Lower lobe of right lung (tissue), 2 donors: ENCODE results near the gene AGER. TPM values are rescaled to one million over a fixed set of nuclear protein-coding genes. Genes with fewer than 3 reads are reported as not detected.

Experiments
- ATAC-seq, 2 donors: fragments of 200-7000 bp; cut with Tn5 transposase; one replicate each; pipeline ENCODE4 v1.9.1; 2020 to 2022; ENCODE audit warnings: mild to moderate bottlenecking in 2 of 2, moderate library complexity in 2 of 2
- DNase-seq: peaks from one replicate; pipeline ENCODE4 v3.0.0-alpha.2; 2020
- H3K27ac ChIP-seq: fragments of 200-600 bp; one replicate; pipeline ENCODE4 v1.8.0; 2022
- H3K27me3 ChIP-seq: fragments of 200-600 bp; one replicate; pipeline ENCODE4 v1.8.0; 2022; ENCODE audit warnings: low read depth
- H3K36me3 ChIP-seq: fragments of 200-600 bp; one replicate; pipeline ENCODE4 v1.8.0; 2022; ENCODE audit warnings: mild to moderate bottlenecking
- H3K4me1 ChIP-seq: fragments of 200-600 bp; one replicate; pipeline ENCODE4 v1.8.0; 2022
- H3K4me3 ChIP-seq: fragments of 200-600 bp; one replicate; pipeline ENCODE4 v1.8.0; 2022; ENCODE audit warnings: mild to moderate bottlenecking
- H3K9me3 ChIP-seq: fragments of 200-600 bp; one replicate; pipeline ENCODE4 v1.8.0; 2022
- intact Hi-C: fragments of 100-400 bp; cut with DNase I; formaldehyde crosslinking; loops from one replicate; pipeline ENCODE4 v1.11.0; 2022
- total RNA-seq: library from RNA; stranded (reverse); fragmentation: NEBNext Ultra II Directional; extraction: Animal tissue kit (Norgen Biotek cat#: 25700); gene quantifications from one replicate; pipeline ENCODE4 v1.2.1, GENCODE V29; 2021
- TF ChIP-seq, protein P1 (sequence below): fragments of 200-600 bp; IDR thresholded peaks from one replicate; pipeline ENCODE4 v1.8.0; 2022; ENCODE audit warnings: antibody characterized with exemption, mild to moderate bottlenecking
- donor health status: DM: no; HTN: yes; CAD: no; lungs with severe emphysema.

AGER gene
- total RNA-seq, 1 donor from 2014 or later, result 882 TPM

DNA sequence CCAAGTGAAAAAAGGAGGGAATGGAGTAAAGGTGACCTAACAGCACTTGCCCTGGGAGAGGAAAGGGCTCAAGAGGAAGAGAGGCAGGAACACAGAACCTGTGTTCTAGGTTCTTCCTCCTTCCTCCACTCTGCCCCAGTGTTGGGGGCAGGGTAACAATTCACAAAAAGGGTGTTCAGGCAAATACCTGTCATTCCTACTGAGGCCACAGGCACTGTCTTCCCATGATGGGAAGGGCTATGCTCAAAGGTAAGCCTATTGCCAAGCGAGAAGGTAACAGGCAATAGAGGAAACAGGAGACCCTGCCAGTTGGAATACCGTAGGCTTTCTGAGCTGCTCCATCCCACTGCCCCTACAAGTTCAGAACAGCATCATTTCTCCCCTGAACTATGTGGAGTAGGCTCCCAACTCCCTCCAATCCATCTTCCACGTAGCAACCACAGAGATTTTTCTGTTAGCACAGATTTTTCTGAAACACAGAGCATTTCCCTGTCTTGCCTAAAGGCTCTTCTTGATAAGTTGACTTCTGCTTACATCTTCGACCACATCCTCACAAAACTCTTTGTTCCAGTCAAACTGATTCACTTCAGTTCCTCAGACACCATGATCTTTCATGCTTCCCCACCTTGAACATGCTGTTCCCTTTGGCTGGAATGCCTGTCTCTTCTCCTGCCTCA is 10.9 kb downstream of the AGER start:
- H3K36me3 ChIP-seq, result peaks cover 26% of the 10 kb centered on the region
- intact Hi-C loops, result no loop called here
- ATAC-seq (no peak), DNase-seq (no peak)
- no peak overlapping the region for H3K27ac ChIP-seq
- no peaks in the 10 kb centered on the region for H3K9me3 ChIP-seq
- H3K4me1 ChIP-seq, result peaks cover 29% of the 10 kb centered on the region
- TF ChIP-seq, protein P1, sequence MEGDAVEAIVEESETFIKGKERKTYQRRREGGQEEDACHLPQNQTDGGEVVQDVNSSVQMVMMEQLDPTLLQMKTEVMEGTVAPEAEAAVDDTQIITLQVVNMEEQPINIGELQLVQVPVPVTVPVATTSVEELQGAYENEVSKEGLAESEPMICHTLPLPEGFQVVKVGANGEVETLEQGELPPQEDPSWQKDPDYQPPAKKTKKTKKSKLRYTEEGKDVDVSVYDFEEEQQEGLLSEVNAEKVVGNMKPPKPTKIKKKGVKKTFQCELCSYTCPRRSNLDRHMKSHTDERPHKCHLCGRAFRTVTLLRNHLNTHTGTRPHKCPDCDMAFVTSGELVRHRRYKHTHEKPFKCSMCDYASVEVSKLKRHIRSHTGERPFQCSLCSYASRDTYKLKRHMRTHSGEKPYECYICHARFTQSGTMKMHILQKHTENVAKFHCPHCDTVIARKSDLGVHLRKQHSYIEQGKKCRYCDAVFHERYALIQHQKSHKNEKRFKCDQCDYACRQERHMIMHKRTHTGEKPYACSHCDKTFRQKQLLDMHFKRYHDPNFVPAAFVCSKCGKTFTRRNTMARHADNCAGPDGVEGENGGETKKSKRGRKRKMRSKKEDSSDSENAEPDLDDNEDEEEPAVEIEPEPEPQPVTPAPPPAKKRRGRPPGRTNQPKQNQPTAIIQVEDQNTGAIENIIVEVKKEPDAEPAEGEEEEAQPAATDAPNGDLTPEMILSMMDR, result no peak
- no peak overlapping the region for H3K4me3 ChIP-seq
- H3K27me3 ChIP-seq, result no peaks in the 10 kb centered on the region

DNA sequence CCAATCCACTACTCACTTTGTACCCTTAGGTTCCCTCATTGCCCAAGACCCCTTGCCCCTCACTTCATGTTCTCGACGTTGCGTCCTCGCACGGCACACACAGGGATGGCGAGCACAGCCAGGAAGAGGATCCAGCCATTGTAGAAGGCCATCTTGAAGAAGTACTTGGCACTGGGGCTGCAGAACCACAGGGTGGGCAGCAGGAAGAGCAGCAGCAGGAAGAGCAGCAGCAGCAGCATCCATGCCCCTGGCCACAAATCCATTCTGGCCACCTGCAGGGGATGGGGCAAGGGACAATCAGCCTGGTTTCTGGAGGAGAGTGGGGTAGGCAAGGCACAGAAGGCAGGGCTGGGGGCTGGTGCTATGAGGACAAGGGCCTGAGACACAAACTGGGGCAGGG is 12.8 kb downstream of the AGER start:
- no peaks in the 10 kb centered on the region for H3K9me3 ChIP-seq
- no peak for DNase-seq
- no peak overlapping the region for H3K27ac ChIP-seq
- intact Hi-C loops, result no loop called here
- peaks cover 46% of the 10 kb centered on the region for H3K36me3 ChIP-seq
- no peak for ATAC-seq
- peaks cover 18% of the 10 kb centered on the region for H3K4me1 ChIP-seq
- no peaks in the 10 kb centered on the region for H3K27me3 ChIP-seq
- H3K4me3 ChIP-seq, result no peak overlapping the region
- TF ChIP-seq, protein P1, result no peak

DNA sequence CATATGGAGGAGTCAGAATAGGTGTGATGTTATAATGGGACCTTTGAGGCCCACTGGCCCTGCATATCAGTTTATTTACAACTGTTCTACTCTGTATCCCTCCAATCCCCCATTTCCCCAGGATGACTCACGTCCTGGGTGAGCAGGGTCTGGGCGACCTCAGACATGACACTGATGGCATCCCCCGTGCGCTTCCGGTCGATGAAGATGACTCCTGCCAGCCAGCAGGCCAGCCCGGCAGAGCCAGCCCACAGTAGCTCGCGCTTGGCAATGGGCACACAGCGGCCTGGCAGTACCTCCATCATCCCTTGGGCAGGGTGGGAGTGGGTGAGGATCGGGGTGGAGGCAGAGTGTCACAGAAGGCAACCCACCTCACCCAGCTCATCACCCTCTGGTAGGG is 13.8 kb downstream of the AGER start:
- Histone ChIP-seq H3K9me3 (no peaks in the 10 kb centered on the region), H3K27me3 (no peaks in the 10 kb centered on the region), H3K27ac (no peak overlapping the region), H3K4me1 (peaks cover 14% of the 10 kb centered on the region), H3K4me3 (no peak overlapping the region), H3K36me3 (peaks cover 53% of the 10 kb centered on the region)
- DNase-seq, result no peak
- TF ChIP-seq, protein P1, result no peak
- intact Hi-C loops, result no loop called here
- no peak for ATAC-seq

DNA sequence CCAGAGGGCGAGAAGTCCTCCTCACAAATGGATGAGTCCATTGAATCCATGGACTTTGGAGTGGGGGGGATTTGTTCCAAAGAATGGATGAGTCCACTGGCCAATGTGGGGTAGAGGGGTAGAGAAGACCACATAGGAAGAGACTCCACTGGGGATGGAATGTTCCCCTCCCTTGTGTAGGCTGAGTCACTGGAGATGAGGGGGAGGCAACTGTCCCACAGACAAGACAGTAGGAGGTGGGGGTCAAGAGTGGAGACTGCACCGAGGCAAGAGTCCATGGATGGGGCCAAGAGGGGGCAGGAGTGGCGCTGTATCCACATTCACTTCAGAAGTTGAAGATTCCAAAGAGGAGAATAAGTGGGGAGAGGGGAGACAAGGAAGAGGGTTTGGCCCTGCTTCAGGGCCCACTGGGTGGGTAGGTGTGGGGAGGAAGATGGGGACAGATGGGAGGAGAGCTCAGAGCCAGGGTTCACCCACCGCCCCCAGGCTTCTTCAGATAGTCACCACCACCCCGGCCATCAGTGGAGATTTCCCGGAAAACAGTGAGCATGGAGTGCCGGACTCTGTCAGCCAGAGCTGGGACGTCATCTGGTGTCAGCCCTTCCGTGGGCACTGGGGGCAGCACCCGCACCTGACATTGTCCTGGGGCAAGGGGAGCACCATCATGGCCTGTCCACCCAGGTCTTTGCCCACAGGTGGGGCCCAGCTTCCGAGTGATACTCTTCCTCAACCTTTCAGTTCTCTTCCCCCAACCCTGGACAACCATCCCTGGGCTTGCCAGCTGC is 15.1 kb downstream of the AGER start:
- Histone ChIP-seq H3K4me3 (no peak overlapping the region), H3K27ac (no peak overlapping the region), H3K27me3 (no peaks in the 10 kb centered on the region), H3K36me3 (peaks cover 53% of the 10 kb centered on the region), H3K9me3 (no peaks in the 10 kb centered on the region), H3K4me1 (peaks cover 3% of the 10 kb centered on the region)
- TF ChIP-seq, protein P1, result no peak
- no peak for DNase-seq
- ATAC-seq, result no peak
- intact Hi-C loops, result no loop called here

DNA sequence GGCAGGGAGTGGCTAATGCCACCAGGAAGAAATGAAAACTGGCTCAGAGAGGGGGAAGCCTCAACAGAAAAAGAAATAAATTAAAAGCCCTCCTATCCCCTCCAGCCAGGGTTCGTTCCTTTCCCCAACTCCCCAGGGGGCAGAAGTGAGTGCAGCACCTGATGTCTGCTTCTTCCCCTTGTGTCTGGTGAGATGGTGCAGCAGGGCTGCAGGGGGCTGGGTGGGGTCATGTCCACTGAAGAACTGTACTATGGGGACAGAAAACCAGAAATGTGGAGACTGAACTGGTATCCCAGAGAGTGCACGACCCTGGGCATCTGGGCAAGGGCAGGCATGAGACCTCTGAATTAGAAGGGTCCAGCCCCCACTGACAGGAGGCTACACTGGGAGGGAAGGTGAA is 15.7 kb downstream of the AGER start:
- DNase-seq, result no peak
- Histone ChIP-seq H3K4me1 (peaks cover under 1% of the 10 kb centered on the region), H3K9me3 (no peaks in the 10 kb centered on the region), H3K4me3 (no peak overlapping the region), H3K27me3 (no peaks in the 10 kb centered on the region), H3K36me3 (peaks cover 53% of the 10 kb centered on the region), H3K27ac (no peak overlapping the region)
- no peak for ATAC-seq
- intact Hi-C loops, result no loop called here
- TF ChIP-seq, protein P1, result no peak
